ENCODE data around the gene SKIDA1.

The SKIDA1 gene

DNA sequence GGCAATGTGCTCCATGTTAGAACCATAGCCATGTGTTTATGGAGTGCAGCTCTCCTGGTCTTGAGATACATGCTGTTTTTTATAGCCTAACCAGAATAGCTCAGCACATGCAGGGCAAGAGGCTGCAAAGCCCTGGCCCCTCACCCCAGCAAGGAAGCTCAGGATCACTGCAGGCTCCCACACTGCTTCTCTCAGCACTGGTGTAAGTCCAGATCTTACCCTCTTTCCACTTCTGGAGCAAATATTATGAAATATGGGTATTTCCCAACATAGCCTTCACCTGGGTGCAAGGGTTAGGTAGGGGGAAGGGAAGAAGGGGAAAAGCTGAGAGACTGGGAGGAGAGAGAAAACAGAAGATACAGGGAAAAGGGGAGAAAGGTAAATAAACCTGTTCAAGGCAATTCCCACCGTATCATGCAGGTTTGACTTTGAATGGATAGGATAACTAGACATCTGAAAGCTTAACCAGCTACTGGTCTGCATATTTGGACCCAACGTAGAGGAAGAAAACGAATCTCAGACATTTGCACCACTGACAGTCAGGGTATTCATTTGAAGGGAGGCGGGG, 19.7 kb downstream of the SKIDA1 start:
- Histone ChIP-seq H3K36me3 (ENCODE audit: insufficient read depth, low read length) (no peaks in the 10 kb centered on the region), H3K9ac (ENCODE audit: low read depth, low read length) (no peak overlapping the region), H3K4me1 (ENCODE audit: insufficient read depth, low read length) (peaks cover 44% of the 10 kb centered on the region), H3K9me3 (ENCODE audit: control insufficient read depth, insufficient read depth, low read length) (no peaks in the 10 kb centered on the region)

DNA sequence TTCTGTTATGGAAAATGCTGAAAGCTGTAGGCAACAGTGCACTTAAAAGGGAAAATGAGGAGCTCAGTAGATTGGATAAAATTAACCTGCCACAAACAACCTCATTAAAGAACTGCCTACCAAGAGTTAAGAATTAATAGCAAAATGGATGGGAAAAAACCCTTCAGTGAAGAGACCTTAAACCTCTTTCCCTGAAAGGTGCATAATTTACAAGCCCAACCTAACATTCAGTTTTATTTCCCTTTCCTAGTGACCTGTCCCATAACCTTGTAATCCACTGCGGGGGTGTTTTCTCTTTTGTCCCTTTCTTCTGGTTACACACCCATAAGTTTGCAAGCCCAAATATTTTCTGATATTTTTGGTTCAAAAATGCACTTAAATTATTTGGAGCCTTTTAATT, 21.9 kb downstream of the SKIDA1 start:
- Histone ChIP-seq H3K9ac (ENCODE audit: low read depth, low read length) (no peak overlapping the region), H3K4me1 (ENCODE audit: insufficient read depth, low read length) (peaks cover 52% of the 10 kb centered on the region), H3K36me3 (ENCODE audit: insufficient read depth, low read length) (no peaks in the 10 kb centered on the region), H3K9me3 (ENCODE audit: control insufficient read depth, insufficient read depth, low read length) (no peaks in the 10 kb centered on the region)

DNA sequence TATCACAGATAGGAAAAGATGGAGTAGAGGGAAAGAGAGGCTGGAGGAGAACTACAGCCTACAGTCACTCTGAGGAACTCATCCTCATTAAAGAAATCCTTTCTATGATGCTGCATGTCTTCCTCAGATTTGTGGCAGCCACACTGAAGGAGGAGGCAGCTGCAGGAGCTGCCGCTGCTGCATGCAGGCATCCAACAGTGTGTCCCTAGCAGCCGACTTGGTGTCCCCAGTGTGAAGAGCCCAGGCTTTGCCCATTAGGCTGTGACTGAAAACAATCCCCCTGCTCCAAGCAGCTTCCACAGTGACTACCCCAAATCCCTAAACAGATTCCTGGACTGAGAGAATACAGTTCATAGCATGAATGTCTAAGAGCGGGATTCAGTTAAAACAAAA, 23.1 kb downstream of the SKIDA1 start:
- H3K4me1 ChIP-seq (ENCODE audit: insufficient read depth, low read length), result peaks cover 61% of the 10 kb centered on the region
- no peak overlapping the region for H3K9ac ChIP-seq (ENCODE audit: low read depth, low read length)
- H3K9me3 ChIP-seq (ENCODE audit: control insufficient read depth, insufficient read depth, low read length), result no peaks in the 10 kb centered on the region
- no peaks in the 10 kb centered on the region for H3K36me3 ChIP-seq (ENCODE audit: insufficient read depth, low read length)

DNA sequence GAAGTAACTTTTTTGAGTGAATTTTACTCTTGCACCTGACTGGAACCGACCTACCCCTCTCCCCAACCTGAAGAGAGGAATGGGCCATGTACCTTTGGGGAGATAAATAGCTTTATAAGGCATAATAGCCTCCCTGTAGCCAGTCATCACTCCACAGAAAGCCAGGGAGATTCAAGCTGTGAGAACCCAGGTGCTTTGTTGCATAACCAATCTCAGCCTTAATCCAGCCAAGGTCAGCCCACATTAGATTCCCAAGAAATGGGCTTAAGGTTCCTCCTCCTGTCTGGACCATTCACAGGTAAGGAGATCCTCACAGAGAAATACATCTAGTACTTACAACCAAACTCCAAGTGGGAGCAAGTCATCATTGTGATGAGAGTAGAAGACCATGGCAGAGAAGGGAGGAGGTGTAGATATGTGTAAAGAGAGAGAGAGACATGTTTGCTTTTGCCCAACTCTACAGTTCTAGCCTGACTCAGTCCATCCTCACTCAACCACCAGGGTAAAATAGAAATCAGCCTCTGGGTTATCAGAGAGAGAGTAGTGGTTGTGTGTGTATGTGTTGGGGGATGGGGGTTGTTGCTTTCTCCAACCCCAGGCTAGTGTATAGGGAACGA, 23.6 kb downstream of the SKIDA1 start:
- Histone ChIP-seq H3K4me1 (ENCODE audit: insufficient read depth, low read length) (peaks cover 60% of the 10 kb centered on the region), H3K36me3 (ENCODE audit: insufficient read depth, low read length) (no peaks in the 10 kb centered on the region), H3K9me3 (ENCODE audit: control insufficient read depth, insufficient read depth, low read length) (no peaks in the 10 kb centered on the region), H3K9ac (ENCODE audit: low read depth, low read length) (no peak overlapping the region)

DNA sequence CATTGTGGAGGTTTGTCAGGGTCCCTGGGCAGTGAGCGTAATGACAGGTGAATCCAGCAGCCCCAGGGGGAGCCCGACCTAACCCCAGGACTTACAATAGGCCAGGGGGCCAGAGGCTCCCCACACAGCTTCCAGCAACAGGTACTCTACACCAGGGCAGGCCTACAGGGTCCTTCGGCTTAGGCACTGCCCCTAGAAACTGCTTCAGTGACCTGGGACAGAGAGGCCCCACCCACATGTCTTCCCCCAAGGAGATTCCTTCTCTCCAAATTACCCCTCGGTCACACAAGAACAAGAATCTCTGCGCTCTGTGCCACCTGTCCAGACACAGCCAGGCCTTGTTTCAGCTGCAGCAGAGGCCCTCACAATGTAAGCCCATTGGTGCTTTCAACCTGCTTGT, 24.4 kb downstream of the SKIDA1 start:
- Histone ChIP-seq H3K36me3 (ENCODE audit: insufficient read depth, low read length) (no peaks in the 10 kb centered on the region), H3K9me3 (ENCODE audit: control insufficient read depth, insufficient read depth, low read length) (no peaks in the 10 kb centered on the region), H3K9ac (ENCODE audit: low read depth, low read length) (peak overlapping the region; percentile 73; the same call in 1 of the 2 replicates), H3K4me1 (ENCODE audit: insufficient read depth, low read length) (peaks cover 53% of the 10 kb centered on the region)

DNA sequence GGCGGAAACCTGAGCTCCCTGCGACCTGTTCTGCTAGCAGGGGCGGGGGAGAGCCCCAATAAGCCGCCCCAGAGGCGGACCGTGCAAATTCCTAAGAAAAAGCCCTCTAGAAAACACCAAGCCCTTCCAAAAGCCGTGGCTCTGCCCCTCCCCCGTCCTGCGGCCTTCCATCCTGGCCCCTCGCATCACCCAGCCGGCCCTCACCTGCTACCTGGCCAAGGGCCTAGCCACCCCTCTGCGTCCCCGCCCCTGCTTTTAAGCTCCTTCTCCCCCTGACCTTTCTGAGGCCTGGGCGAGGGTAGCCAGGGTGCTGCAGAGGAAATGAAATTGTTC, 24.9 kb downstream of the SKIDA1 start:
- Histone ChIP-seq H3K9ac (ENCODE audit: low read depth, low read length) (peak overlapping the region; percentile 73), H3K36me3 (ENCODE audit: insufficient read depth, low read length) (no peaks in the 10 kb centered on the region), H3K9me3 (ENCODE audit: control insufficient read depth, insufficient read depth, low read length) (no peaks in the 10 kb centered on the region), H3K4me1 (ENCODE audit: insufficient read depth, low read length) (peaks cover 47% of the 10 kb centered on the region)

DNA sequence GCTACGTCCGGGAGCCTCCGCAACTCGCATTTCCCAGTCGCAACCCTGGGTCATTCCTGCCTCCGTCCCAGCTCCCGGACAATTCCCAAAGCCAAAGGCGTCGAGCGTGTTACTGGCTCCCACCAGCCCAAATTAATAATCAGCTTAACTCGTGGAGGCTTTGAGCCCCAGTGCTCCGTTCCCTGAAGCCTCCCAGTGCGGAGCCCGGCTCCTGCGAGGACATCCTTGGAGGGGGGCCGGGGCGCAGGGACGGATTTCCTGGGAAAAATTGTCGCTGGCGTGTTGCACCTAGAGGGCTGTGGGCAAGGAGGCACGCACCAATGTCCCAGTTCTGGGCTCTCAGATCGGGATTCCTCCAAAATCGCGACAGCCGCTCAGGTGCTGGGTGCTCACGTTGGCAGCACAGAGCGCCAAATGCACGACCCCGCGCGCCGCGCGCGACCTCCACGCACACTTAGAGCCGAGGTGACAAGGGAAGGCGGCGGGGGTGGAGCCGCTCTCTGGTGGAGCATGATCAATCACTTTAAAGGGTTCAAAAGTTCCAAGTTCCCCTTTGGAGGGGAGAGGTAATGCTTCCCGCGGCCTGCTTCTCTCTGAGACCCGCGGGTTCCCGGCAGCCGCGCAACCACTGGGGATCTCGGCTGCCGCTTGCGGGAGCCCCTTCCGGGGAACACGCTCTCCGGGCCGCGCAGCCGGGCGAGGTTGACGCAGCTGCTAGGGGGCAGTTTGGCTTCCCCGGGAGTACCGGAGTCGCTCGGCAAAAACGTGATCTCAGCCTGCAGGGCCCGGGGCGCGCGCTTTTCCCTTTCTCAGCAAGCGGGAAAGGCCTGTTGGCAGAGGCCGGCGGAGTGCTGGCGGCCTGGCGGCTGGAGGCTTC, 25.5 kb downstream of the SKIDA1 start:
- Histone ChIP-seq H3K36me3 (ENCODE audit: insufficient read depth, low read length) (no peaks in the 10 kb centered on the region), H3K9ac (ENCODE audit: low read depth, low read length) (peak overlapping the region; percentile 73), H3K9me3 (ENCODE audit: control insufficient read depth, insufficient read depth, low read length) (no peaks in the 10 kb centered on the region), H3K4me1 (ENCODE audit: insufficient read depth, low read length) (peaks cover 44% of the 10 kb centered on the region)

DNA sequence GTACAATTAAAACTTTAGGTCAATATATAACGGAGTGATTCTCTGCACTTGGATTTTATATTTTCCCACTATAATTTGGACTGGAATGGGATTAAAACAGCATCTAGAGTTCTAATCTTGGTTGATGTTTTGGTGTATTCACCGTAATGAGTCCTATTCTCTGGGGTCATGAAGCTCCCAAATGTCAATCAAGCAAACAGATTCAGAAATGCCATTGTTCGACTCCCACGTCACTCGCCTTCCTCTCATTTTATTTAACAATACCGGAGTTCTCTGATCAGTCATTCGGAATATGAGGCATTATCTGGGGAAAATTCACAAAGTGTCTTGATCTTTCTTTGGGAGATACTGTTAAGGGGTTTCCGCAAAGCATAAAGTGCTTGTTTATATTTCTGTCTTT, 26.5 kb downstream of the SKIDA1 start:
- no peaks in the 10 kb centered on the region for H3K36me3 ChIP-seq (ENCODE audit: insufficient read depth, low read length)
- H3K4me1 ChIP-seq (ENCODE audit: insufficient read depth, low read length), result peaks cover 41% of the 10 kb centered on the region
- peak overlapping the region; percentile 73; the same call in 1 of the 2 replicates for H3K9ac ChIP-seq (ENCODE audit: low read depth, low read length)
- H3K9me3 ChIP-seq (ENCODE audit: control insufficient read depth, insufficient read depth, low read length), result no peaks in the 10 kb centered on the region

DNA sequence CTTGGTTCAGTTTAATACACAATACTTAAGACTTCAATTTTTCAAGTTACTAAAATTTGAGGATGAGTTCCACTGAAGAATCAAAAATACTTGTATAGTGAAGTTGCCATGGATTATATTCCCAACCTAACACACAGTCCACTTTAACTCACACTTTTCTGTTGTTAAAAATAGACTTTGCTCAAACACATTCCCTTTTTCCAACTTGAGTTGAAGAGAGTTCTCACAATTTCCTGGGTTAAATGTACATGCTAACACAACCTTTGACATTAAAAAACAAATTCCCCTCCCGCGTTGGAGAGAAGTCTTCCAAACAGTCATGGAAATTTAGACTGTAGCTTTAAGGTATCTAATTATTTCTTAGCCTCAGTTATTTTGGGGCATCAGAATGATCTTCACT, 27.1 kb downstream of the SKIDA1 start:
- Histone ChIP-seq H3K4me1 (ENCODE audit: insufficient read depth, low read length) (peaks cover 39% of the 10 kb centered on the region), H3K9ac (ENCODE audit: low read depth, low read length) (0 out of 2 replicates have a peak overlapping the region, but pooled peaks have one; percentile 73), H3K9me3 (ENCODE audit: control insufficient read depth, insufficient read depth, low read length) (no peaks in the 10 kb centered on the region), H3K36me3 (ENCODE audit: insufficient read depth, low read length) (no peaks in the 10 kb centered on the region)

DNA sequence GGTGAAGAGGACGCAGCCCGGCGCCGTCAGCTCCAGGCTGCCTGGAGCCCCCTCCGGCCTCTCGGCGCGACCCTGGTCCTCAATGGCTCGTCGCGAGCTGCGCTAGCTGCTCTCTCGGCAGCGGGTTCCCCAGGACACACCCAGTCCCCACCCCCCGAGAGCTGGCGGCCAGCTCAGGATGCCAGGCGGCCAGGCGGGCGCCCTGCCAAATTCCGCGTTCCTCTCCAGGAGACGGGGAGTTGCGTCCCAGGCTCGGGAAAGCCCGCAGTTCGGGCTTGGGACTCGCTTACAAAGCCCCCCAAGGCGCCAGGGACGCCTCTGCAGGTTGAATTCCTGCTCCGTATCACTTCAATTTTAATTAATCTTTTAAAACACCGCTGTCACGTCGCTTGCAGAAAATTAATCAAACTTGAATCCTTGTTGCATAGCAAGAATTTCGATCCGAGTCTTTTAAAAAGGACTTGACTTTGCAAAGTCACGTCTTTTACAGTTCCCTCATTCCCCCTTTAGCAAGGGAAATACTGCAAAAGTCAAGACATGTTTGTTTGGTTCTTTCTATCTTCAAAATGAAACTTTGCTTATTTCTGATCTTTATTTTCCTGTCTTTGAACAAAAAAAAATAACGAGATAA, 28.2 kb downstream of the SKIDA1 start:
- Histone ChIP-seq H3K9me3 (ENCODE audit: control insufficient read depth, insufficient read depth, low read length) (no peaks in the 10 kb centered on the region), H3K9ac (ENCODE audit: low read depth, low read length) (peak overlapping the region; percentile 88), H3K4me1 (ENCODE audit: insufficient read depth, low read length) (peaks cover 32% of the 10 kb centered on the region), H3K36me3 (ENCODE audit: insufficient read depth, low read length) (no peaks in the 10 kb centered on the region)

DNA sequence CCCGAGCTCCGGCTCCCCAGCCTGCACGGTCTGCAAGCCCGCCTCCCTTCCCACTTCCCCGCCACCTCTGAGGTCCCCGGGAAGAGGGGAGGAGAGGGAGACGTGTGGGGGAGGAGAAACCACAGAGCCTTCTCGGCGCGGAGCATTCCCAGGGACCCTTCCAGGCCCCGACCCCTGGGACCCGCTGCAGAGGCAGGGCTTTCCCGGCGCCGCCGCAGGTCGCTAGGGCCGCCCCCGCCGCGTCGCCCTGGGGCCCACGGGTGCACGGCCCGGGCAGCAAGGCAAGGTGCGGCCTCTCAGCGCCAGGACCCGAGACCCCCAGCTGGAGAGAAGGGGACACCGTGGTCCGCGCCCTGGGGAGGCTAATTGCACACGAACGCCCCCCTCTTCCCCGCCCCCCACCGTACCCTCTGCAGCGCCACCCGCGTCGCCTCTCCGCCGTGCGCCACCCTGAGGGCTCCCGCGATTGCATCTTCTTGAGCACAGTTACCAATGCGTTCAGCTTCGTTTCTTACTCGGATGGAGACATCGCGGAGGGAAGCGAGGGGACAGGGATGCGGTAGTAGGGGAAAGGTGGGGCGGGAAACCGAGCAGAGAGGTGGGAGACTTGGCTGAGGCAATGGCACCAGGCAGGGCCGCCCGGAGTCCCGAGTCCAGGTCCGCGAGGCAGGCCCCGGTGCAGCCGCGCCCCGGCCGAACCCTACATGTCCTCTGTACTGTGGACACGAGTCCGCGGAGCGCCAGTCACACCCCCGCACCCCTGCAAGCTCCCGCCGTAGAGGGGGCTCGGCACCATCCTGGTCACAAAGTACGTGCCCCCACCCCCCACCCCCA, 28.9 kb downstream of the SKIDA1 start:
- Histone ChIP-seq H3K9ac (ENCODE audit: low read depth, low read length) (peak overlapping the region; percentile 88), H3K9me3 (ENCODE audit: control insufficient read depth, insufficient read depth, low read length) (no peaks in the 10 kb centered on the region), H3K4me1 (ENCODE audit: insufficient read depth, low read length) (peaks cover 25% of the 10 kb centered on the region), H3K36me3 (ENCODE audit: insufficient read depth, low read length) (no peaks in the 10 kb centered on the region)

DNA sequence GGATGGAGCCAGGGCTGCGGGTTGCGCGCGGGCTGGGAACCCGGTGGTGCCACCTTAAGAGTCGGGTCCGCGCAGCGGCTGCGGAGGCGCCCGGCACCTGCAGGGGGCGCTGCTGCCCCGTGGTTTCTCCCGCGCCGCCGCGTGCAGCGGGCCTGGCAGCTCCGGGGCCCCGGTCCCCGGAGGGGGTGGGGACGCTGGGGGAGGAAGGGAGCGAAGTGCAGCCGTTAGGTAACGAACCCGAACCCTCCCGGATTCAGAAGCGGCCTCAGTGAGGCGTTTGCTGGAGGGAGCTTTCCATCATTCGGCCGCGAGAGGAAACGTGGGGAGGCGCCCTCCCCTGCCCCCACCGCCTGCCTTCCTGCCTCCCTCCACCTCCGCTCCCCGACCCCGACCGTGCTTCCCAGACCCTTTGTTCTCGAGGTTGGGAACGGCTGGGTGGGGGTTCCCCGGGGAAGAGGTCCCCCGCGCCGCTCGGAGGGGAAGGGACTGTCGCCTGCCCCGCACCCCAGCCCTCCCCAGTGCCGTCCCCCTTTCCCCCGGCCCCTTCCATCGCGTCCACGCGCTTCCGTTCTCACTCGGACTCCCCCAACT, 29.6 kb downstream of the SKIDA1 start:
- no peaks in the 10 kb centered on the region for H3K36me3 ChIP-seq (ENCODE audit: insufficient read depth, low read length)
- no peaks in the 10 kb centered on the region for H3K9me3 ChIP-seq (ENCODE audit: control insufficient read depth, insufficient read depth, low read length)
- H3K4me1 ChIP-seq (ENCODE audit: insufficient read depth, low read length), result peaks cover 17% of the 10 kb centered on the region
- peak overlapping the region; percentile 88 for H3K9ac ChIP-seq (ENCODE audit: low read depth, low read length)

DNA sequence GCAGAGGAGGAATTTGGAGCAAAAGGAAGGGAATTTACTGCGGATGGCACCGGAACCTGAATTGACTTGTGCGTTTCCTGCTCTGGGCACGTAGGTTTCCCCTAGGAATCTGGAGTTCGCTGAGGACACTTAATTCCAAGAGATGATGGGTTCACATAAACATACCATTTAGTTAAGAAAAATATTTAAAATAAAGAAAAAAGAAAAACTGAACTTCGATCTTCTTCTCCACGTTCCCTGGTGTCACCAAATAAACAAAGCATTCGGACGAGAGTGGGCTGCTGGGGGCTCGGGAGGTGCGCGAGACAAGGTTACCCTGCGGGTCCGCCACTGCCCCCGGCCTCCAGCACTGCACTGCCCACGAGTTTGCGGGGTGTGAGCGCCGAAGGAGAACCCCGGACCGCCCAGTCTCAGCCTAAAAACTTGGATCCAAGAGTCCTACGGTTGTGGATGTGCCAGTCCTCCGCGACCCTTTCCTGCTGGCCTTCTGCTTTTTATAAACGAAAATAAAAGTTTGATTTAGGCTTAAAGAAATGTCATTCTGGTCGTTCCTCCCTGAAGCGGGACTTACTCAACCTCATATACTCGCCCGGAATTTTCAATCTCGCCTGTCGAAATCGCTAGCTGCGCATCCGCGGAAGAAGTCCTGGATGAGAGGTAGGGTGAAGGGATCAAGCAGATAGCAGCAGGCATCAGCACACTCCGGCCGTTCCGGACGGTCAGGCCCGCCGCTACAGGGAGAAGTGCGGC, 30.3 kb downstream of the SKIDA1 start:
- Histone ChIP-seq H3K9me3 (ENCODE audit: control insufficient read depth, insufficient read depth, low read length) (no peaks in the 10 kb centered on the region), H3K36me3 (ENCODE audit: insufficient read depth, low read length) (no peaks in the 10 kb centered on the region), H3K4me1 (ENCODE audit: insufficient read depth, low read length) (peaks cover 17% of the 10 kb centered on the region), H3K9ac (ENCODE audit: low read depth, low read length) (peak overlapping the region; percentile 79)
